ENCODE measurements around the gene SNX2.
"Not testable (repeated sequence)": the region's sequence is repeated elsewhere in the genome, so short reads cannot be mapped to it uniquely, and the experiment has no call there.

SNX2 gene

DNA sequence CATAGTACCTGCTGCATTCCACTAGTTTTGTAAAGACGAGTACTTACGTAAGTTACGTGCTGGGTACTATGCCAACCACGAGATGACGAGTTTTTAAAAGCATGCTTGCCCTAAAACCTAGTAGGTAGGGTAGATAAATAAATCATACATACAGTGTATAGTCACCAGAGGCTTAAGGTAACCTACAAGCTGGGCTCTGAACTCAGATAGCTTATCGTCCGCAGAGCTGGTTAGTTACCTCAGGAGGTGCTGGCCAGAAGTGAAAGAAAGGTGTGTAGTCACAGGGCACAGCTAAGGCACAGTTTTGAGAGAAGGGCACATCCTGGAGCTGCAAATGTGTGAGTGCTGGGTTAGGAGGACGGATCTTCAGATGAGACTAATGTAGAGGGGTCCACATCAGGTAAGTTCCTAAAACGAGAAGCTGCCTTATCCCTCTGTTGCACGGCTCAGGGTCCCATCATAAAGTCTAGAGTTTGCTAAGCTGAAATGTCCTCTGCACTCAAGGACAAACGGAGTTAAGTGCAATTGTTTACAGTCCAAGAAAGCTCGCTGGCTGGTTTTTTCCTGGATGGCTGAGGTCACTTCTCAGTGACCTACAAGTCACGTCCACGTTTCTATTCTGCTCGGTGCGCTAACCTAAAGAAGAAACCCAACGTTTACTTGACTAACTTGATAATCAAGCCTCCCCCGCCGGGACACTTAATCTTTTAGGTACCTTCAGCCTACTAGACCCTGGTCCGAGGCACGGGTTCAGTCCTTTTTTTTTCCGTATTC, 69.4 kb downstream of the SNX2 start:
- DNase-seq (ENCODE audit: low read depth), result no peak

DNA sequence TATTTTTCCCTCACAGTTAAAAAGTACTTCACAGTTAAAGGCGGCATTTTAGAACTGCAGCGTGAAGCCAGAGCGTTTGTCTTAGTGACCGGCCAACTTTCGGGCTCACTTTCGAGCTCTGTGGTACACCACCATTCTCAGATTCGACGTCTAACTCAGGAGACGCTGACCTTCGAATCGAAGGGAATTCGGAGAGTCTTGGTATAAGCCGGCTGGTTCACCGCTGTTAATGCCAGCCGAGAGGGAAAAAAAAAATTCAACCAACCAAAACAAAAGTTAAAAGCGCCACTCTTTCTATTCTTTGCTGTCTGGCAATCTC, 70.0 kb downstream of the SNX2 start:
- no peak for DNase-seq (ENCODE audit: low read depth)

DNA sequence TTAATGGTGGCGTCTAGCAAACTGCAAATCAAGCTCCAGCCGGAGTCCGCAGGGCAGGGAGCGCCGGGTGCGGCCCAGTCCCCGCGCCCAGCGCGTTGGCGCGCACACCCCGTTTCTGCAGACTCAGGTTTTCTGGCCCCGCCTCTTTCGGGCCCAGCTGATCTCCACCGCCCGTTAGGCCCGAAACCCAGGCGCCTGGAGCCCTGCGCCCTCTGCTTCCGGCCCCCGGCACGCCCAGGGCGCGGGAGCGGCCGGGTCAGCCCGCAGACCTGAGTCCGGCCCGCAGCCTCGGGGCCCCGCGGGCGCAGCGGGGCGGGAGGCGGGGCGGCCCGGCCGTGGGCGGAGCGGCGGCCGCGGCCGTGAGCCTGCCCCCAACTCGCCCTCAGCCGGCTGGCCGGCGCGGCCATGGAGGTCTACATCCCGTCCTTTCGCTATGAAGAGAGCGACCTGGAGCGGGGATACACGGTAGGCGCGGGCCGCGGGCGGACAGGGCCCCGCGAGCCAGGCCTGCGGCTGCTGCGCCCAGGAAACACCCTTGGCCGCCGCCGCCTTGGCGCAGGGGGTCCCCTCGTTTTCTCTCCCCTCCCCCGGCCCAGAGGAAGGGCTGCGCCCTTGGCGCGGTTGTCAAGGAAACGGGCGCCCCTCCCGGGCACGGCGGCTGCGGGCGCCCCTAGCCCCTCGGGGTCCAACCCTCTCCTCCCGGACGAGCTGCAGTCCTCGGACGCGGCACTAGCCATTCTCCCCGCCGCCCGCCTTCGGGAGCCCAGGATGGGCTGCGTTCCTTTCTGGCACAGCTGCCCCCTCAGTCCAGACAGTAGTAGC, 70.6 kb downstream of the SNX2 start, which contains the start of gene SNX24:
SNX24 (plus strand) TSS at position 385 of the 822 bp plus-strand sequence; CDS start at position 406, 21 bp downstream.
- DNase-seq (ENCODE audit: low read depth), result peak; percentile 57

DNA sequence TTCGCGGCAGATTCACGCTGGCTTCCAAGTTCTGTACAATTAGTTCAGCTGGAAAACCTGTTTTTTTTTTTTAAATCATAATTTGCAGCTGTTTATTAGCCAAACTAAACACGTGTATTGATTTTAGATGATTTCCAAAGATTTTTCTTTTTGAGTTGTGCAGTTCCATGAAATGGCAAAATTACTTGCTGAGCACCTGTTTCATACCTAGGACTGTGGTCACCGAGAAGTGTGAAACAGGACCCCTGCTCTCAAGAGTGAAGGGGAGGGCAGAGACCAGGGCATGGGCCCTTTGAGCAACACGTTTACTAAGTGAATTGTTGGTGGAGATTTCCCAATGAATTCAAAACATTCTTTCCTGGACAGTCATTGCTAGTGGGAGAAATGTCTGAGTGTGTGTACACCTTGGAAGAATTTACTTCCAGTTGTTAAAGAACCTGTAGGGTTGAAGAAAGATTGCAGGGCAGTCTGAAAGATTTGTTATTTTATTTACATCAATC, 71.2 kb downstream of the SNX2 start:
- DNase-seq (ENCODE audit: low read depth), result no peak

DNA sequence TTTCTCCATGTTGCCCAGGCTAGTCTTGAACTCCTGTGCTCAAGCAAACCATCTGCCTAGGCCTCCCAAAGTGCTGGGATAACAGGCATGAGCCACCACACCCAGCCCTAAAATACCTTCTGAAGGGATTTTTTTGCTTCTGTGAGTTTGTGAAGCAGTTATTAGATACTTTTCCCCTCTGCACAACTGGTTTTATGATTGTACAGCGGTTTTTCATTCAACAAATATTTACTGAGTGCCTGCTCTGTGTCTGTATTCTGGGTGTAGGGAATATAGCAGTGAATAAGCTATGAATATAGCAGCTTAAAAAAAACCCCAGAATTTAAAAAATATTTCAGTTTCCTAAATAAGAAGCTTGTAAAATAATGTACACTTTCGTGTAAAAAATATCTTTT, 72.8 kb downstream of the SNX2 start:
- DNase-seq (ENCODE audit: low read depth), result no peak

DNA sequence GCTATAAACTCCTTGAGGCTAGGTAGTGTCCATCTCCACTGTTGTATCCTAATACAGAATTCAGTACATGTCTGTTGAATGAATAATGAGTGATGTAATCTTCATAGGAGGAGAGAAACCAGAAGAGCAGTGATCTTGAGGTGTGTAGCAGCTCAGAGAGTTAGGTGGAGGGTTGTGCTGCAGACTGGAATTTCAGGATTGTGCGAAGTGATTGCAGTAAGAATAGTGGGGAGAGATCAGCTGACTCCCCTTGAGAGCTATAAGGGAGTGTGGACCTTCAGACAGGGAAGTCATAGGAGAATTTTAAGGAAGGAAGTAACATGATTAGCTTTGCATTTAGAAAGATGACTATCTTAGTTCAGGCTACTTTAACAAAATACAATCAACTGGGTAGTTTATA, 74.9 kb downstream of the SNX2 start:
- no peak for DNase-seq (ENCODE audit: low read depth)

DNA sequence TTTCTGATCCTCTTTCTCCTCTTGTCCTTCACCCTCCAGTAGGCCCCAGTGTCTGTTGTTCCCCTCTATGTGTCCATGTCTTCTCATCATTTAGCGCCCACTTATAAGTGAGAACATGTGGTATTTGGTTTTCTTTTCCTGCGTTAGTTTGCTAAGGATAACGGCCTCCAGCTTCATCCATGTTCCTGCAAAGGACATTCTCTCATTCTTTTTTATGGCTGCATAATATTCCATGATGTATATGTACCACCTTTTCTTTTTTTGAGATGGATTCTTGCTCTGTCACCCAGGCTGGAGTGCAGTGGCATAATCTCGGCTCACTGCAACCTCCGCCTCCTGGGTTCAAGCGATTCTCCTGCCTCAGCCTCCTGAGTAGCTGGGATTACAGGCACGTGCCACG, 82.7 kb downstream of the SNX2 start:
- DNase-seq (ENCODE audit: low read depth), result not testable (repeated sequence)

DNA sequence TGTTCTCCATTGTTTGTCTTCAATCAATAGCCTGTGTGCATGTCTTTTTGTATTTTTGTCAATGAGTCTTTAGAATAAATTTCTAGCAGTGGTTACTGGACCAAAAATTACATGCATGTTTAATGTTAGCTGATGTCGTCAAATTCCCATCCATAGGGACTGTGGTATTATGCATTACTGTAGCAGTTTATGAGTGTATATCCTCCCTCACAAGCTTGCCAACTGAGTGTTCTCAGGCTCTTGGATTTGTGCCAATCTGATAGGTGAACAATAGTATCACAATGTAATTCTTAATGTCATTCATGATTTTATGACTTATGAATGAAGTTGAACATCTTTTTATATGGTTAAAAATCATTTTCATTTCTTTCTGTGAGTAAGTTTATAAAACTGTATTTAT, 83.6 kb downstream of the SNX2 start:
- no peak for DNase-seq (ENCODE audit: low read depth)

DNA sequence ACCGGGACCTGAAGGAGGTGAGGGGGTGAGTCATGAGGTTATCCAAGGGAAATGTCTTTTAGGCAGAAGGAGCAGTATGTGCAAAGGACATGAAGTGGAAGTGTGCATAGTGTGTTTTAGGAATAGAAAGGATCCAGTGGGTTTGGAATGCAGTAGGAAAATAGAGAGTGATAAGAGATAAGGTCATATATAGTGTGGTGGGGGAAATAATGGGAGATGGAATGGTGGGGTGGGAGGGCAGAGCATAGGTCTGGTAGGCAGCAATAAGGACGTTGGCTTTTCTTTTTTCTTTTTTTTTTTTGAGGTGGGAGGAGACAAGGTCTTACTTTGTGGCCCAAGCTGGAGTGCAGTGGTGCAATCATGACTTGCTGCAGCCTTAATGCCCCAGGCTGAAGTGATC, 88.4 kb downstream of the SNX2 start:
- no peak for DNase-seq (ENCODE audit: low read depth)

DNA sequence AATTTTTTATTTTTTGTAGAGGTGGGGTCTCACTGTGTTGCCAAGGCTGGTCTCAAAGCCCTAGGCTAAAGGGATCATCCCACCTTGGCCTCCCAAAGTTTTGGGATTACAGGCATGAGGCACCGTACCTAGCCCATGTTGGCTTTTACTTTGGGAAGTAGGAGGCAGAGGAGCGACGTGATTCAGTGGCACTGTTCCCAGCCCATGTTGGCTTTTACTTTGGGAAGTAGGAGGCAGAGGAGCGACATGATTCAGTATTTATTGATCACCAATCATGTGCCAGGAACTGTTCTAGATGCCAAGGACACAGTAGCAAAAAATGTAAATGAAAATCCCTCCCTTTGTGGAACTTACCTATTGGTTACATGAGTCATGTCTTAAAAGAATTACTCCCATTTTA, 88.8 kb downstream of the SNX2 start:
- no peak for DNase-seq (ENCODE audit: low read depth)

DNA sequence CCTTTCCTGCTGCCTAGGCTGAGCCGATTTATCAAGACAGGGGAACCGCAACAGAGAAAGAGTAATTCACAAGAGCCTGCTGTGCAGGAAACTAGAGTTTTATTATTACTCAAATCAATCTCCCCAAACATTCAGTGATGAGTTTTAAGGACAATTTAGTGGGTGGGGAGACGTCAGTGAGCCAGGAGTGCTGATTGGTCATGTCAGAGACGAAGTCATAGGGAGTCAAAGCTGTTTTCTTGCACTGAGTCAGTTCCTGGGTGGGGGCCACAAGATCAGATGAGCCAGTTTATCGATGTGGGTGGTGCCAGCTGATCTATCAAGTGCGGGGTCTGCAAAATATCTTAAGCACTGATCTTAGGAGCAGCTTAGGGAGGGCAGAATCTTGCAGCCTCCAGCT, 89.5 kb downstream of the SNX2 start:
- no peak for DNase-seq (ENCODE audit: low read depth)

DNA sequence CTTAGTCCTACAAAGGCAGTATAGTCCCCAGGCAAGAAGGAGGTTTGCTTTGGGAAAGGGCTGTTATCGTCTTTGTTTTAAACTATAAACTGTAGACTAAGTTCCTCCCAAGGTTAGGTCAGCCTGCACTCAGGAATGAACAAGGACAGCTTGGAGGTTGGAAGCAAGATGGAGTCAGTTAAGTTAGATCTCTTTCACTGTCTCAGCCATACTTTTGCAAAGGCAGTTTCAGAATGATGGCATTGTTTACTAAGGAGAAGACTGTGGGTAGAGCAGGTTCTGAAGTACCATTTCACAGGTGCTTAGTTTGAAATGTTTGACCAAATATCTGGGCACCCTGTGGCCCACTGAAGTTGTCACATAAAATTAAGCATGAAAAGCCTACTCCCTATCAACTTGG, 90.0 kb downstream of the SNX2 start:
- DNase-seq (ENCODE audit: low read depth), result no peak

DNA sequence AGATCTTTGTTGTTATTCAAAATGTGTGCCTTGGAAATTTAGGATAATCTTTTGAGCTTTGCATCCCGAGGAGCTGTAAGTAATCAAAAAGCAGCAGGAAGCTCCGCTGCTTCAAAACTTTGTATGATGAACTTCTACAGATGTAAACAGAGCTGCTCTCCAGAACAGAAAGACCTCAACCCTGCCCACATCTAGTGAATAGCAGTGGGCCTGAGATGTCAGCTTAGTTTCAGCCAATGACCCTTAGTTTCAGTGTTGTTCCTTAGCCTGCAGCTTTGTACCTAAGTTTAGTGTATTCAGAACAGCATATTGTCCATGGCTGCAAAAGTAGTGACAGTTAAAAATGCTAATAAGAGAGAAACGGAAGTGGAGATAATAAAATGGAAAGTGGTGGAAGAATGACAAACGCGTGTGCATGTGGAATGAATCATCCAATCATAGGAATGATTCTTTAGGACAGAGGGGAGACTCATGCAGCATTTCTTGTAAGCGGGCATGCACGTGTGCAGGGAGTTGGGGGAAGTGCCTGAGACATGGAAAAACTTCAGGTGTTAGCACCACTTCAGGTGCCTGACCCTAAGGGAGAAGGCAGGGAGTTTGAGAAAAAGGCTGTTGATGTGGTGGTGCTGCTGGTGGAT, 95.5 kb downstream of the SNX2 start:
- DNase-seq (ENCODE audit: low read depth), result no peak

DNA sequence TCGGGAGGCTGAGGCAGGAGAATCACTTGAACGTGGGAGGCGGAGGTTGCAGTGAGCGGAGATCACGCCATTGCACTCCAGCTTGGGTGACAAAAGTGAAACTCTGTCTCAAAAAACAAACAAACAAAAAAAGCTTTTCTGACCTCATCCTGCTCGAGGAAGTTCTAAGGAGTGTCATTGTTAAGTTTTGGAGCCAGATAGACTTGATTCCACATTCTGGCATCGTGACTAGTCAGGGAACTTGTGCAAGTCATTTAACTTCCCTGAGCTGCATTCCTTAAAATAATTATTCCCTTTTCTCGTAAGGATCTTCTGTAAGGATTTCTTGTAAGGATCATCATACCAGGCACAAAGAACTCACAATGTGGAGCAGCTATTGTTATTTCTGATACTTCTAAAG, 96.8 kb downstream of the SNX2 start:
- DNase-seq (ENCODE audit: low read depth), result no peak

DNA sequence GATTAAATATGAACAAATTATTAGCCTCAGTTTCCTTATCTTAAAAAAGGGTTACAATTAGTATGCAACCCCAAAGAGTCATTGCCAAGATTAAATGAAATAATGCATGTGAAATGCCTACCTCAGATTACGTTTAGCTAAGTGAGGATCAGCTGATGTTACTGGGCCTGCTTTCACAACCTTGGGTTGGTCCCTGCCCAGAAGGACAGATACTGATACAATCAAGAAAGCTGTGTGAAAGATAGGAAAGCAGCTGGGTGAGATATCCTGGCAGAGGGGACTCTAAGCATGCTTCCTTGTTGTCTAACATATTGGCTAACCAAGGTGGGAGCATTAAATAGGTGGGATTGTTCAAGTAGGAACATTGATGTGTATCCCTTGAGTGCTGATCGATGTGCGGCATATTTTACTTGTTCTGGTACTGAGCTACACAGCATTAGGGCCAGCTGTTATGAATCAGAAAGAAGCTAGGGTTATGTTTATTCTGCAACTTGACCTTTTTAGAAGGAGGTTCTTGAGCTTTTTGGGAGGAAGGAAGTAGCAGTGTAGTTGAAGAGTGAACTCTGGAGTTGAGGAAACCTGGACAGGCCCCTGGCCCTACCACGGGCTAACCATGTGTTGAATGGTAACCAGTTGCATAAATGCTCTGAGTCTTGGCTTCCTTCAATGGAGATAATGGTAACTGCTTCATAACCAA, 99.4 kb downstream of the SNX2 start:
- no peak for DNase-seq (ENCODE audit: low read depth)

DNA sequence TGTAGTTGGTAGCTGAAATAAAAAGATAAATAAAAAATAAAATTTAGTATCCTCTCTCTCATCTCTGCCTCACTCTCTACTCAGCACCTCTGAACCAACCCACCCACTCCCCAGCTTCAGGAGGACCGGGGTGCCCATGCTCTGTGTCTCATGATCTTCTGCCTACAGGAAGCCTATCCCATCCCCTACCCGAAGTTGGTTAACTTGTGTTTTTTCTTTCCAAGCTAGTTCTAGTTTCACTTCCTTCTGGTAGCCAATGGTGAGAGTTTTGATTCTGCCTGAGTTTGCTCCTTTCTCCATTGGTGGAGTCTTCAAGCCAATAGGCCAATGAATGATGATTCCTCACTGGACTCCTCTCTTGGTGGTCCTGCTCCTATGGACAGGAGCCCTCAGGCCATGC, 102.6 kb downstream of the SNX2 start:
- no peak for DNase-seq (ENCODE audit: low read depth)

DNA sequence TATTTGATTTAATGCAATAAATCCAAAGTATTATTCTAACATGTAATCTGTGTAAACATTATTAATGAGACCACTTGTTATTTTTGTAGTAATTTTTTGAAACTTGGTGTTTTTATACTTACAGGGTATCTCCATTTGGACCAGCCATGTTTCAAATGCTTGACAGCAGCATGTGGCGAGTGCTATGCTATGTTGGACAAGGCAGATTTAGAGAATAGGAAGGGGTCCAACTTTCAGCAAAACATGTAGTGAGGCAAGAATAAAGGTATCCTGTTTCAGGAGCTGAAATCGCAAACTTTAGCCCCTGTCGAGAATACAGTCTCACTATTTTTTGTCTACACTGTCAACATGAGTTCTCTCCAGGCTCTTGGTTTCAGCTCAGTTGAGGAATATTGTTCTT, 104.2 kb downstream of the SNX2 start:
- DNase-seq (ENCODE audit: low read depth), result no peak

Data from fibroblast of the conjunctiva (primary cell).